HG03045 (cell line): Measurements from ENCODE around the gene CTTNBP2NL.

ENCODE experiments used
- ATAC-seq: cut with Tn5 transposase; IDR thresholded peaks from one replicate; pipeline ENCODE4 v1.9.1; 2021; ENCODE audit warnings: mild to moderate bottlenecking, moderate library complexity; ENCODE audit not compliant: unreplicated experiment

The CTTNBP2NL gene, protein sequence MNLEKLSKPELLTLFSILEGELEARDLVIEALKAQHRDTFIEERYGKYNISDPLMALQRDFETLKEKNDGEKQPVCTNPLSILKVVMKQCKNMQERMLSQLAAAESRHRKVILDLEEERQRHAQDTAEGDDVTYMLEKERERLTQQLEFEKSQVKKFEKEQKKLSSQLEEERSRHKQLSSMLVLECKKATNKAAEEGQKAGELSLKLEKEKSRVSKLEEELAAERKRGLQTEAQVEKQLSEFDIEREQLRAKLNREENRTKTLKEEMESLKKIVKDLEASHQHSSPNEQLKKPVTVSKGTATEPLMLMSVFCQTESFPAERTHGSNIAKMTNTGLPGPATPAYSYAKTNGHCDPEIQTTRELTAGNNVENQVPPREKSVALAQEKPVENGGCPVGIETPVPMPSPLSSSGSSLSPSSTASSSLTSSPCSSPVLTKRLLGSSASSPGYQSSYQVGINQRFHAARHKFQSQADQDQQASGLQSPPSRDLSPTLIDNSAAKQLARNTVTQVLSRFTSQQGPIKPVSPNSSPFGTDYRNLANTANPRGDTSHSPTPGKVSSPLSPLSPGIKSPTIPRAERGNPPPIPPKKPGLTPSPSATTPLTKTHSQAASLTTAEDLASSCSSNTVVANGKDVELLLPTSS

DNA sequence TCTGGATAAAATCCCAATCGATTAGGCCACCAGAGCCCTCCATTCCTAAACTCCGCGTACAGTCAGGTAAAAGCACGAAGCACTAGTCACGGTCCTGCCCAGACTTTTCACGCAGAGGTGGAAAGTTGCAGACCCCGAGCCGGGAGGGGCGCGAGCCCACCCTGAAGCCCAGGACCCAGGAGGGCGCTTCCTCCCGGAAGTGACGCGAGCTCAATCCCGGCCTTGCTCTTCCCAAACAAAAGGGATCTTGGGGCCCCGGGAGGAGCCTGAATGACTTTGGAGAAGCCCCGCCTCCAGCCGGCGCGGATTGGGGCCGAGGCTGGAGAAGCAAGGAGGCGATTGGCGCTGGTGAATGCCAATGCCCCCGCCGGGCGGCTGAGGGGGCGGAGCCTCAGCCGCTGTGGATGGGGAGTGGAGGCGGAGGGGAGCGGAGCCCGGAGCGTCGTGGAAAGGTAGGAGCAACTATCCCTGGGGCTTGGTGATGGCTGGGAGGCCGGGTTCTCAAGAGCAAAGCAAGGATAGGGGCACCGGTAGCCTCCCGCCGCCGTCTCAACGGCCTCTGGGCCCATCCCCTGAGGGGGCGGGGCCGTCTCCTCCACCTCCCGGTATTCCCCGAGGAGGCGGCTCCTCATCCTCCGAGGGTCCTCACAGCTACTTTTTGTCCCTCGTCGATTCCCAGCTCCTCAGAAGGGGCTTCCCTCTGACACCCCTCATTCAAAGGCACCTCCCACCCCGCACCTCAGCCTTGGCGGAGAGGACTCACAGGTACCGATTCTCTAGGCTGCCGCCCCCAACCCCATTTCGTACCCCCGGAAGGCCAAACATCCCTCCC, at the start of gene CTTNBP2NL:
CTTNBP2NL (plus strand) TSS at position 394 of the 832 bp plus-strand sequence. CDS start 19,952 bp downstream, outside the sequence.
- peak; percentile 87 for ATAC-seq

- ATAC-seq = no peak
Measured at GRCh38 chr1:112346801-112347350, 49.1 kb upstream of the CTTNBP2NL start.

- no peak for ATAC-seq
Measured at GRCh38 chr1:112356765-112357164, 39.2 kb upstream of the CTTNBP2NL start.

GRCh38 chr1:112357467-112357866, 38.5 kb upstream of the CTTNBP2NL start:
- no peak for ATAC-seq

DNA sequence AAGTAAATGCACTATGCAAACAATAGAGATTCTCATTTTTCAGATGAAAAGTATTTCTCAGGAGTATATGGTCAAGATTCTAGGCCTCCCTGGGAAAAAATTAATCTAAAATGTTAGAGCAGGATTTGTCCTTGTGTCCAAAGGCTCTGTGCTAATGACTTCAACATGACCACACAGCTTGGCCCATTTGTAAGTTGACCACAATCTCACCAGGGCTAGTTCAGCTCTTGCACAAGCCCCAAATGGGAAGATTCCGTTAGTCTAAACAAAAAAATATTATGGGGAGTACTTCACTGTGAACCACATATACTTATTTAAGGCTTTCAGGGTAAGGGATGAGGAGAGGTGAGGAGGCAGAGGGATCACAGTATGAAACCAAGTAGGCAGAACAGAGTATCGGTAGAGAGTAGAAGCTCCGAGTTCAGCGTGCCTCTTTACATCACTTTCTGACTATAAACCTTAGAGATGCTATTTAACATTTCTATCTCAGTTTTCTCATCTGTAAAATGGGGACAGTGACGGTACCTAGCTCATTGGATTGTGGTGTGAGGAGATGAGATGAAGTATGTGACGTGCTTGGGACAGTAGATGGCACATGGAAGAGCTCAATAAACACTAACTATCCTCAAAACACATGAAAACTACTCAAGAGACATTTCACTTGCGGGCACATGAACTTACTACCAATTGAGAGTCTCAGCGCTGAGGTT, 37.8 kb upstream of the CTTNBP2NL start:
- ATAC-seq = no peak

DNA sequence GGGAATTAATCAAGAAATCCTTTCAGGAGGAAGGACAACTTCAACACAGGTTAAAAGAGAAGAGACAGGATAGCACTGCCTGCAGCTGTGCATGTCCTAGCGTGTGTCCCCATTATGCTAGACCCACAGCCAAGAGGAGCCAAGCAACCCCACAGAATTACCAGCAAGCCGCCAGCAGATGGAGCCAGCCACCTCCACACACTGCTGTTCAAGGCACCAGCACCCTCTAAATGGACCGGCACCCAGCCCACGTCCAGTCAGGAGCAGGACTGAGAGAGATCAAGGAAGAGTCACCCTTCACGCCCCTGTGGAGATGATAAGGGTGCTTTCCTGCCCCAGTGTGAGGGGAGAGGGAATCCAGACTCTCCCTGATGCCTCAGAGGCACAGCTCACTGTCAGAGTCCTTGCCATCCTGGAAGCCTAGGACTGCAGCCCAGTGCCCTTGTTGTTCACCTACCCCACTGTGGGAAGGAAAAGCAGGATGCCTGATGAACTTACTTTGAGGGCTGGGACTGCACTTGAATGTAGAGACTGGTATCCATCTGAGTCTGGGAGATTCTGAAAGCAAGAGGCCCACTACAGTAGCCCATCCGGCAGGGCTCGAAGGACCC, 37.1 kb upstream of the CTTNBP2NL start:
- ATAC-seq = no peak

DNA sequence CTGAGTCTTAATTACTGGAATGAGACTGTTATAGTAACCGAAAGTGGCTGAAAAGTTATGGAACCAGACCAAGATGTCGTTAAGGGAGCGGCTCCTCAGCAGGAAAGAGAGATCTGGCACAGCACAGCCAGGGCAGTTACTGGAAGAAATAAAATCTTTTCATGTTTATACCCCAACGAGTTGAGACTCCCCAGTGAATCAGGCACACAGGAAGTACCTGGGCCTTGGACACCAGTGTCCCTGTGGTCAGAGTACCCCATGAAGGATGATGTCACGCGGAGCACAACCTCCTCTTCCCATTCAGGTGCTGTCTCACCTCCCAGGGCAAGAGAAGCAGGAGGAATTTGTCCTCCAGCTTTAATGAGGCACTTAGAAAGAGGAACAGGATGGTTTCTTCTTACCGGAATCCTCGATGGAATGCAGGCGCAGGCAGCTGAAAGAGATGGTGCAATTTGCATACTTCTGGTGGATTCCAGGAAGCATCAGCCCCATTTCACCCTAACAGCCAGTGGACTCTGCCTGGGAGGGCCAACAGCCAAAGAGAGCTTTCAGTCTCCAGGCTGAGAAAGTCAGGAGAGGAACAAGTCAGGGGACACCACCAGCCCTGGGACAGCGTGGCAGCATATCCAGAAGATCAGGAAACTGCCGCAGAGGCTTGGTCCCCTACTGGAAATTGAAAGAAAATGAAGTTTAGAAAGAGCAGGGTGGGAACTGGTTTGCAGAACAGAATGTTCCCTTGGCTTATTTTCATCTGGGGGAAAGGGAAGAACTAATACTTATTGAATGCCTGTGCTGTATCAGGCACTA, 35.9 kb upstream of the CTTNBP2NL start:
- no peak for ATAC-seq

DNA sequence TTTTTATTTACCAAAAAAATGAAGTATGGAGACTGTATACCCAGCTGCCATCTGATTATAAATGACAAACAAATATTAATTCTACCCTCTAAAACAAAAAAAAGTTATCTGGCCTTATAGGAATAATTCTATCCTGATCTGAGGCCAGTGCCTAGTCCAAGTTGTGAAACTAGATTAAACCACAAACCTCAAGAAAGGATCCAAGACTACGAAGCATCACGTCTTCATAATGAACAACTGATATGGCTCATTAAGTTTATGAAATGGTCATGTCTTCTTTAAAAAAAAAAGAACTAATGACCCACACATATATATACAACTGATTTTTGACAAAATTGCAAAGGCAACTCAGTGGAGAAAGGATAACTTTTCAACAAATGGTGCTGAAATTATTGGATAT, 32.4 kb upstream of the CTTNBP2NL start:
- no peak for ATAC-seq

- no peak for ATAC-seq
Measured at GRCh38 chr1:112368198-112368597, 27.8 kb upstream of the CTTNBP2NL start.

DNA sequence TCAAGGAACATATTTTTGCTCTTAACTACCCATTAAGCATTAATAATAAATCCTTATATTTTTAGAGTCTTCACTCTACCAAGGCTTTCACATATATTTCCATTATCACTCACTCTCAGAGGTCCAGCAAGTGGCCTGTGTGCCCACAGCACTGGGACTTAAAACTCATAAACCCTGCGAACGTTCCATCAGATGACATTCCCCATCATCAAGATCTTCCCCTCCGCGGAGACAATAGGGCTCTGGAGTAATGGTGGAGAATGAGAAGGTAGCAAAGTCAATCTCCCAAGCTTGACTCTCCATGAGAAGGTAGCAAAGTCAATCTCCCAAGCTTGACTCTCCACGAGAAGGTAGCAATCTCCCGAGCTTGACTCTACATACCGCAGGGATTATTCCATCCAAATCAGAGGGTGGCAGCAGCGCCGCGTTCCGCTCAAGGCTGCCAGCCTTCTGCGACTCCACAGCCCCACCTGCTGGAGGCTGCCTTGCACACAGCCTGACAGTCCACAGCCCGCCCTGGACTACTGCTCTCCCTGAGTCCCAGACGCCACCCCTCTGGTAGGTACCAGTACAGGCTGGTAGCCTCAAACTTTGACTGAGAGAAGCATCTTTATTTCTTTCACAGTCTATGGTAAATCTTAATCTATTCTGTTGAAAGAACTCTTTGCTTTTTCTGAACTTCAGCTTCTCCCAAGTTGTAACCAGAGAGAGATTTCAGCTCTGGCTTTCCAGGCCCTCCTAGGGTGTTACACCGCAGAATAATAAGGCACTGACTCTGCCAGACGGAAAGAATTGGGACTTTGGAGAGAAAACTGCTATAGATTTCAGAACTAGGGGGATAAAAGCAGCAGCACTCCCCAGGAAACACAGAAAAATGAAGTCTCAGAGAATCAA, 26.4 kb upstream of the CTTNBP2NL start:
- peak; percentile 87 for ATAC-seq

DNA sequence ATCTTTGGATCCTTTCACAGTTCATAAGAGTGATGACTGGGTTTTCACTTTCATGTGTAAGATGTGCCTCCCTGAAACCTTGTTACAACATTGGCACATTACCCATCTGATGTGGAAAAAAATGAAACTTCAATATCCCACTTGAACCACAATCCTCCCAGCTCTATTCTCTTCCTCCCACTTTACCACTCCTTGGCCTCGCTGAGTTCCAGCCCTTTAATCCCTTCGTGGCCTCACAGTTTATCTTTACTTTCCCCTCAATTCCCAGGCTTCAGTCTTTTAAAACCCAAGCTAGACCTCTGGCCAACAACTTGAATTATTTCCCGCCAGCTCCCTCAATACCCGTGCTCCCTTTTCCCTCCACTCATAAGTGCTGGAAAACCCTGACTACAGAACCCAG, 25.0 kb upstream of the CTTNBP2NL start:
- no peak for ATAC-seq

DNA sequence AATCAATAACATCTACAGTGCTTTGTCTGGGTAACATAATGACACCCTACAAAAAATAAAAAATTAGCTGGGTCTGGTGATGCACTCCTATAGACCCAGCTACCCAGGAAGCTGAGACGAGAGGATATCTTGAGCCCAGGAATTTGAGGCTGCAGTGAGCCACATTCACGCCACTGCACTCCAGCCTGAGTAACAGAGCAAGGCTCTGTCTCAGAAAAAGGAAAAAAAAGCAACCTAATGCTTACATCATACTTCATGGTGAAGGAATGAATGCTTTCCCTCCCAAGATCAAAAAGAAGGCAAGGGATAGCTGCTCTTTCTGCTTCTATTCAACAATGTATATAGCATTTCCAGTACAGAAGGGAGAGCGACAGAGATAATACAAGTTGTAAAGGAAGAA, 24.2 kb upstream of the CTTNBP2NL start:
- ATAC-seq = no peak

DNA sequence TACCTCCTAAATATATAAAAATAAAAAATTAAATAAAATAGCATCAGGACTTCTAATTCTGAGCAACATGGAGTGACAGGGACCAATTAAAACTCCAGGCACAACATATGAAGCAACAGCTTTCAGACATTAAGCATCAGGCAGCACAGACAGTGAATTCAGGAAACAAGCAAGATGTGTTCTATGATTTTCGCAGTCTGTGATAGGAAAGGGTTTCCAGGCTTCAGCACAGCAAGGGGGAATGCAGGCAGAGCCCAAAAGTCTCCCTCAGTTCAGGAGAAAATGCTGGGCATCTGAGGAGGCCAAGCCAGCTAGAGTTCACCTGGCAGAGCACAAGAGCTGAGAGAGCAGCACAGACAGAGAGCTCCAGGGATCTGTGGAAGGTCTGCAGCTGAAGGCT, 22.2 kb upstream of the CTTNBP2NL start:
- ATAC-seq = no peak

DNA sequence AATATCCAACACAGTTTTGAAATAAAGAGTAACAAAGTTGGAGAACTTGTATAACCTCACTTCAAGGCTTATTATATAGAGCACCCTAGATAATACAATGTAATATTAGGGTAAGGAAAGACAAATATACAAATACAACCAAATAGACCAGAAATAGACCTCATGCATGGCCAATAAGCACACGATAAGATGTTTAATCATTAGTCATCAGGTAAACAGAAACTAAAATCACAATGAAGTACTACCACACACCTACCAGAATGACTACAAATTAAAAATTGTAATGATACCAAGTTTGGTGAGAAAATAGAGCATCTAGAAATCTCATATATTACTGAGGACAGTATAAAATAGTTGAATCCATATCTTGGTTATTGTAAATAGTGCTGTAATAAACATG, 20.3 kb upstream of the CTTNBP2NL start:
- no peak for ATAC-seq

DNA sequence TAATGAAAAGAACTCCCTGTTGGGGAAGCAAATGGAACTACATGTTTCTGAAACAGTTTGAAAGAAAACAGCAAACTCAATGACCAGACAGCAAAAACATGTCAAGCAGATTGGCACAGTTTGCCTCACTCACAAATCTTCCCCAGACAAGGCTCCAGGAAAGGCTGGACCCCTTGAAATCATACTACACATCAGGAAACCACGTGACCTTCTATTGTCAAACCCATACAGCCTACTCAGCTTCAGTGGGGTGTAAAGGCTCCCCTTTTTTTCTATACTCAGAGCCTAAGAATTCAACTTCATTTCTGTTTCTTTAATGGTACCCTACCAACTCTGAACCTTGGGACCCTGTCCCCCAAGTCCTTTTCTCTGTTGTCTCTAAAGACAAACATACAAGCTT, 15.7 kb upstream of the CTTNBP2NL start:
- no peak for ATAC-seq

- ATAC-seq = no peak
Measured at GRCh38 chr1:112381324-112382076, 14.5 kb upstream of the CTTNBP2NL start.

- no peak for ATAC-seq
Measured at GRCh38 chr1:112383759-112384370, 12.1 kb upstream of the CTTNBP2NL start.
